ENCODE results near the gene WDR7. TPM values are rescaled to one million over a fixed set of nuclear protein-coding genes. Genes with fewer than 3 reads are reported as not detected.

The WDR7 gene
- total RNA-seq, 1 experiment from 2014 or later: 7.8 TPM

GRCh38 chr18:56723068-56723467 lies 71.9 kb downstream of the WDR7 start:
- ChIA-PET POLR2A (no interaction called here), CTCF (no interaction called here)
- H3K4me1 ChIP-seq: no peaks in the 10 kb centered on the region
- H3K36me3 ChIP-seq (ENCODE audit: control insufficient read depth, insufficient read depth, low read length): no peaks in the 10 kb centered on the region
- Mint-ChIP-seq H3K4me1 (ENCODE audit: low read depth, unreplicated experiment) (no peaks in the 10 kb centered on the region), H3K9me3 (ENCODE audit: unreplicated experiment) (no peaks in the 10 kb centered on the region), H3K27ac (ENCODE audit: unreplicated experiment) (no peak overlapping the region), H3K4me3 (ENCODE audit: unreplicated experiment) (no peak overlapping the region), H3K36me3 (ENCODE audit: insufficient read depth, unreplicated experiment) (no peaks in the 10 kb centered on the region), H3K27me3 (ENCODE audit: insufficient read depth, unreplicated experiment) (no peaks in the 10 kb centered on the region)
- H3K4me3 ChIP-seq (ENCODE audit: low read depth, low read length): no peak overlapping the region
- DNase-seq: no peak
- intact Hi-C loops (cut with micrococcal nuclease; ENCODE audit: unreplicated experiment): no loop called here
- TF ChIP-seq CTCF (IDR thresholded peaks at IDR 0.05; ENCODE audit: insufficient read depth in 1 of 2, low read depth in 1 of 2, low read length in 1 of 2, severe bottlenecking in 1 of 2, unreplicated experiment in 1 of 2): no peak
- BruUV-seq (replicated peaks): no TSS peak
- no peaks in the 10 kb centered on the region for H3K9me3 ChIP-seq
- no peaks in the 10 kb centered on the region for H3K27me3 ChIP-seq (replicated peaks; ENCODE audit: control insufficient read depth, insufficient read depth, low read length)

GRCh38 chr18:56723706-56724105 lies 72.5 kb downstream of the WDR7 start:
- Histone ChIP-seq H3K36me3 (ENCODE audit: control insufficient read depth, insufficient read depth, low read length) (no peaks in the 10 kb centered on the region), H3K9me3 (no peaks in the 10 kb centered on the region), H3K4me3 (ENCODE audit: low read depth, low read length) (no peak overlapping the region), H3K27me3 (replicated peaks; ENCODE audit: control insufficient read depth, insufficient read depth, low read length) (no peaks in the 10 kb centered on the region), H3K4me1 (no peaks in the 10 kb centered on the region)
- no TSS peak for BruUV-seq (replicated peaks)
- intact Hi-C loops (cut with micrococcal nuclease; ENCODE audit: unreplicated experiment): no loop called here
- Mint-ChIP-seq H3K36me3 (ENCODE audit: insufficient read depth, unreplicated experiment) (no peaks in the 10 kb centered on the region), H3K9me3 (ENCODE audit: unreplicated experiment) (no peaks in the 10 kb centered on the region), H3K4me3 (ENCODE audit: unreplicated experiment) (no peak overlapping the region), H3K27ac (ENCODE audit: unreplicated experiment) (no peak overlapping the region), H3K4me1 (ENCODE audit: low read depth, unreplicated experiment) (no peaks in the 10 kb centered on the region), H3K27me3 (ENCODE audit: insufficient read depth, unreplicated experiment) (no peaks in the 10 kb centered on the region)
- no peak for DNase-seq
- ChIA-PET POLR2A (no interaction called here), CTCF (no interaction called here)
- TF ChIP-seq CTCF (IDR thresholded peaks at IDR 0.05; ENCODE audit: insufficient read depth in 1 of 2, low read depth in 1 of 2, low read length in 1 of 2, severe bottlenecking in 1 of 2, unreplicated experiment in 1 of 2): no peak

- no peaks in the 10 kb centered on the region for H3K4me1 Mint-ChIP-seq (ENCODE audit: low read depth, unreplicated experiment)
- POLR2A ChIA-PET: no interaction called here
- H3K27me3 ChIP-seq (replicated peaks; ENCODE audit: control insufficient read depth, insufficient read depth, low read length): no peaks in the 10 kb centered on the region
Measured at GRCh38 chr18:56726906-56727305, 75.7 kb downstream of the WDR7 start.

More at GRCh38 chr18:56726906-56727305, 75.7 kb downstream of the WDR7 start:
- CTCF ChIA-PET: no interaction called here
- Mint-ChIP-seq H3K9me3 (ENCODE audit: unreplicated experiment) (no peaks in the 10 kb centered on the region), H3K36me3 (ENCODE audit: insufficient read depth, unreplicated experiment) (no peaks in the 10 kb centered on the region), H3K4me3 (ENCODE audit: unreplicated experiment) (no peak overlapping the region), H3K27me3 (ENCODE audit: insufficient read depth, unreplicated experiment) (no peaks in the 10 kb centered on the region), H3K27ac (ENCODE audit: unreplicated experiment) (no peak overlapping the region)
- intact Hi-C loops (cut with micrococcal nuclease; ENCODE audit: unreplicated experiment): no loop called here
- no TSS peak for BruUV-seq (replicated peaks)
- no peak for TF ChIP-seq CTCF (IDR thresholded peaks at IDR 0.05; ENCODE audit: insufficient read depth in 1 of 2, low read depth in 1 of 2, low read length in 1 of 2, severe bottlenecking in 1 of 2, unreplicated experiment in 1 of 2)
- Histone ChIP-seq H3K36me3 (ENCODE audit: control insufficient read depth, insufficient read depth, low read length) (no peaks in the 10 kb centered on the region), H3K9me3 (no peaks in the 10 kb centered on the region), H3K4me1 (no peaks in the 10 kb centered on the region), H3K4me3 (ENCODE audit: low read depth, low read length) (no peak overlapping the region)
- no peak for DNase-seq
